Stimulated activated CD4-positive, alpha-beta T cell treated with anti-CD3 and anti-CD28 coated beads, Interleukin-15, amount 100 ng/mL, for 48 hours (primary cell): ENCODE data around the gene ASB11.

Source experiments
- DNase-seq, 2 donors: peaks; one replicate each; pipeline ENCODE4 v3.0.0-alpha.2; 2020; ENCODE audit warnings: low read depth in 2 of 2

Gene ASB11

DNA sequence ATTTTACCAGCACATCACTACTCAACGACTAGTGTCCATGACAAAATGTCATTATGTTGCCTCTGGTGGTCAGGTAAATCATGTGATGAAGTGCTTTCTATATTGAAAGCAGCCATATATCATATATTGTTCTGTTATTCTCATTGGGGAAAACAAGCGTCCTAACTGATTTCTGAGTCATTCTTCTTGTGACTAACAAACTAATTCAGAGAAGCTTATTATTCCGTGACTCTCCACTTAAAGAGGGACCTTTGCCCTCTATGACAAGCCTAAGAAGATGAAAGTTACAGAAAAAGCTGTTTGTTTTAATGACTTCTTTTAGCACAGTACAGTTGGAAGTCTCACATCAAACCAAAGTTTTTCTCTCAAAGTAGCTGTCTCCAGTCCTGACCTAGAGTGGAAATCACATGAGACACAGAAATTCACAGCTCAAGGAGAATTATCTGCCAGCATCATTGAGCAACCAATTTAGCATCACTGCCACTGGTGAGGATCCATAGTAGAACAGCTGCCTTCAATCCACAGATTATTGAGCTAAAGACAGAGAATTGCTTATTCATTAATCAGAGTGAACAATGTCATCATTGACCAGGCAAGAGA lies 81.9 kb downstream of the ASB11 start:
- no peak for DNase-seq
